GM19043 (cell line): ENCODE measurements around the gene MYCBPAP.

ENCODE experiments used
- ATAC-seq: cut with Tn5 transposase; IDR thresholded peaks from one replicate; pipeline ENCODE4 v1.9.1; 2021; ENCODE audit warnings: low read depth; ENCODE audit not compliant: unreplicated experiment

The MYCBPAP gene

GRCh38 chr17:50568659-50569058 is 60.4 kb downstream of the MYCBPAP start:
- no peak for ATAC-seq

- no peak for ATAC-seq
Observed at GRCh38 chr17:50569592-50569991, 61.4 kb downstream of the MYCBPAP start.

DNA sequence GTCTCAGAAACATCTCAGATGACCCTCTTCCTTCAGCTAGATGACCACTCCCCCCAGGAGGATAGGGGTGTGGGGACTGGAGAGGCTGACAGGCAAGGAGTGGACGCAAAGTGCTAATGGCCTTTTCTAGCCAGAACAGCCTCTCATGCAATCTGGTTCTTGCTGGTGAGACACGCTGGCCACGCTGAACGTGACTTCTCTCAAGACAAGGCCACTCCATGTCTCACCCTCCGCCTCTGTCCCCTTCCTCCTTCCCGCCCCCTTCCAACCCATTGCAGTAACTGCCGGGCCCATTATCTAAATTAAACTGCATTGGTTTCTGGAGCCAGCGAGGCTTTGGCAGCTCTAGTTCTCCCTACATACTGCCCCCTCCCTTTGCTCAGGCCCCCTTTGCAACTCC is 61.8 kb downstream of the MYCBPAP start:
- no peak for ATAC-seq

- ATAC-seq = no peak
Observed at GRCh38 chr17:50570528-50570927, 62.3 kb downstream of the MYCBPAP start.

DNA sequence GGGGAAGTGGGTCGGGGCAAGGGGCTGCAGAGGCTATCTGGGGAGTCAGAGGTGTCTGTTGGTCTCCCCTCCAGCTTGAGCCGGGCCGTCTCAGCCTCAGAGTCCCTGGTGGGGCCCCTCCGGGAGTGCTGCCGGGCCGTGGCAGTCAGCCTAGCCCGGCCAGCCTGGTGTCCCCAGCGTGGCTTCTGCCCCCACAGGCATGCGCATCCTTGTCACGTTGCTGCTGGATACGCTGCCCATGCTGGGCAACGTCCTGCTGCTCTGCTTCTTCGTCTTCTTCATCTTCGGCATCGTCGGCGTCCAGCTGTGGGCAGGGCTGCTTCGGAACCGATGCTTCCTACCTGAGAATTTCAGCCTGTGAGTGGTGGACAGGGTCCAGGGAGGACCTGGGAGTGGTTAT is 63.4 kb downstream of the MYCBPAP start:
- ATAC-seq = no peak

DNA sequence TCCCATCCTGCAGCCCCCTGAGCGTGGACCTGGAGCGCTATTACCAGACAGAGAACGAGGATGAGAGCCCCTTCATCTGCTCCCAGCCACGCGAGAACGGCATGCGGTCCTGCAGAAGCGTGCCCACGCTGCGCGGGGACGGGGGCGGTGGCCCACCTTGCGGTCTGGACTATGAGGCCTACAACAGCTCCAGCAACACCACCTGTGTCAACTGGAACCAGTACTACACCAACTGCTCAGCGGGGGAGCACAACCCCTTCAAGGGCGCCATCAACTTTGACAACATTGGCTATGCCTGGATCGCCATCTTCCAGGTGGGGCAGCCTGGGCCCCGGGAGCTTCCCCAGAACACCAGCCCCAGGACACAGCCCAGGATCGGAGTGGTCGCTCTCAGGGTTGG is 64.3 kb downstream of the MYCBPAP start:
- no peak for ATAC-seq

DNA sequence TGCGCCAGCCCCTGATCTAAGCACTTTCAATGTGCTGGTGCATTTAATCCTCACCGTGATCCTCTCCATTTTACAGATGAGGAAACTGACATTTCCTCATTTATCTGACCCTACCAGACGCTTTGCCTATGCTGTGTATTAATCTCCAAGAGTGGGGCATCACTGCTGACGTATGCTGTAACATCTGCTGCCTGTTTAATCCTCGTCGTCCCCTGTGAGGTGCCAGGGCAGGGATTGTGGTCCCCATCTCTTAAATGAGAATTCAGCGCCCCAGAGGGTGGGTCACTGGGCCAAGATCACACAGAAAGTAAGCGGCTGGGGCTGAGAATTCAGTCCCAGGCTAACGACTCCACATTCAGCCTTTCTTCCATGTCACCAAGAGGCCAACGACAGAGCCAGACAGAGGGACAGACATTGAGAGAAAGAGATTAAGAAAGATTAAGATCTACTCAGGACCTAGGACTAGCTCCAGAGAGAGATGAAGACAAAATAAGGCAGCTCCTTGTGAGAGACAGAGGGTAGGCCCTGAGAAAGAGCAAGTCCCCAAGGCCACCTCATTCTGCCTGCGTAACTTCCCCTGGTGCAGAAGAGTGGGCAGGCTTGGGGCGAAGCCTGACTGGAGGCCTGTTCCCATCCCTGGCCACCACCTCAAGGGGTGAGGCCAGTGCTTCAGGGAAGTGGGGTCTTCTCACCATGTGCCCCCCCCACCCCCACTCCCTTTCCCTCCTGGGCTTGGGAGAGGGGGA is 65.8 kb downstream of the MYCBPAP start:
- no peak for ATAC-seq

GRCh38 chr17:50575581-50576210 is 67.5 kb downstream of the MYCBPAP start:
- no peak for ATAC-seq

GRCh38 chr17:50576864-50577263 is 68.6 kb downstream of the MYCBPAP start:
- ATAC-seq = no peak

- no peak for ATAC-seq
Observed at GRCh38 chr17:50577451-50577954, 69.3 kb downstream of the MYCBPAP start.

GRCh38 chr17:50578173-50578572 is 69.9 kb downstream of the MYCBPAP start:
- no peak for ATAC-seq

DNA sequence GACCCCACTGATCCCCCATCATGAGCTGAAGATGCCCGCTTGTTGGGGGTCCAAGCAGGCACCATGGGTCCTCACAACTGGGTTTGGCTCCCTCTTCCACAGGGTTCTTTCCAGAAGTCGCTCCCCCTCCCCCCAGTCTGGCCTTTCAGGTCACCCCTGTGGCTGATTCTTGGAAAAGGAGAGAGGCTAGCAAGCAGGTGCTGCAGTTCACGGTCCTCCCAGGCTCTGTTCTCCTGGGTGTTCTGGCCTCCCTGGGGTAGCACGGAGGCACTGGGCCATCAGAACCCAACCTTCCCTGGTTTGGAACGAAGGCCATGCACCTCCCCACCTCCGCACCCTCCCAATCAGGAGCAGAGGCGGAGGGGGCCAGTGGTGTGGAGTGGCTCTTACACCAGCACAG is 71.2 kb downstream of the MYCBPAP start:
- no peak for ATAC-seq

GRCh38 chr17:50580646-50581045 is 72.4 kb downstream of the MYCBPAP start:
- ATAC-seq = no peak
